K562 (cell line): Measurements from ENCODE around the gene CLDN15. TPM values are rescaled to one million over a fixed set of nuclear protein-coding genes. Genes with fewer than 3 reads are reported as not detected.
"Not testable (repeated sequence)": the region's sequence is repeated elsewhere in the genome, so short reads cannot be mapped to it uniquely, and the experiment has no call there.

Experiments used
- ATAC-seq: fragments of 200-7000 bp; cut with Tn5 transposase; 3 replicates; pipeline ENCODE4 v1.9.1; 2020; ENCODE audit warnings: moderate library complexity
- BruUV-seq: library from RNA; stranded (reverse); fragments of 400-500 nt; replicated peaks from 2 replicates; lab custom pipeline; 2021; lab: Mats Ljungman, UMichigan
- CTCF ChIA-PET: fragments of 300-600 bp; formaldehyde crosslinking; extraction: SDS; loops from one replicate; lab custom pipeline; 2021; ENCODE audit warnings: low intra/inter-chr PET ratio; lab: Yijun Ruan, JAX
- POLR2A ChIA-PET: fragments of 300-600, 350-650 bp; sonication (Branson Sonifier 250); formaldehyde crosslinking; extraction: SDS; loops from one replicate; lab custom pipeline; 2021; ENCODE audit warnings: antibody characterized with exemption, inconsistent platforms; lab: Yijun Ruan, JAX
- DNase-seq, 4 experiments: peaks; one replicate each; pipeline versions ENCODE4 v3.0.0 to v3.0.0-alpha.2; 2011 to 2018; ENCODE audit warnings: low spot score in 3 of 4, mixed read lengths in 3 of 4; ENCODE audit errors: extremely low read depth in 1 of 4
- FAIRE-seq: peaks from 2 replicates; lab custom pipeline; 2011; peaks lifted over from hg19 to GRCh38; lab: Jason Lieb, UNC
- H2AFZ ChIP-seq: 2 replicates; pipeline ENCODE4 v1.6.0; 2011; ENCODE audit warnings: low read depth, low read length, control low read depth, inconsistent platforms
- H3K27ac ChIP-seq: fragments of 200-600 bp; 3 replicates; pipeline ENCODE4 v1.8.0; 2011; ENCODE audit warnings: low read depth, mild to moderate bottlenecking, control low read depth, inconsistent platforms, low read length, moderate library complexity, mixed read lengths; ENCODE audit errors: extremely low read depth
- H3K27me3 ChIP-seq, 2 experiments: fragments of 300-600 bp in 1 of 2; 2 replicates in 1 of 2; 3 replicates in 1 of 2; pipeline versions ENCODE4 v1.6.0 to v1.8.0; 2011; ENCODE audit warnings: inconsistent platforms in 2 of 2, low read length in 2 of 2, mild to moderate bottlenecking in 1 of 2, mixed read lengths in 1 of 2, moderate library complexity in 1 of 2; ENCODE audit not compliant: control insufficient read depth in 2 of 2, insufficient read depth in 2 of 2
- H3K36me3 ChIP-seq: fragments of 300-600 bp; 3 replicates; pipeline ENCODE4 v1.8.0; 2011; ENCODE audit warnings: mild to moderate bottlenecking, low read length, inconsistent platforms; ENCODE audit not compliant: control insufficient read depth, insufficient read depth
- H3K4me1 ChIP-seq, 2 experiments: fragments of 200-600 bp in 1 of 2; replicated peaks in 1 of 2; 2 replicates in 1 of 2; 3 replicates in 1 of 2; pipeline versions ENCODE4 v1.5.1 to v1.8.0; 2011; ENCODE audit warnings: inconsistent platforms in 2 of 2, low read length in 2 of 2, mild to moderate bottlenecking in 1 of 2, mixed read lengths in 1 of 2, moderate library complexity in 1 of 2; ENCODE audit not compliant: control insufficient read depth in 2 of 2, insufficient read depth in 2 of 2
- H3K4me2 ChIP-seq: 2 replicates; pipeline ENCODE4 v1.6.1; 2011; ENCODE audit warnings: low read length, control low read depth, inconsistent platforms, mixed read lengths; ENCODE audit not compliant: insufficient read depth
- H3K4me3 ChIP-seq: fragments of 200-600 bp; sonication (generic), shearing (Covaris generic); 2 replicates; pipeline ENCODE4 v1.5.1; 2016; ENCODE audit warnings: control low read depth, inconsistent platforms
- H3K79me2 ChIP-seq: fragments of 200-600 bp; 3 replicates; pipeline ENCODE4 v1.8.0; 2011; ENCODE audit warnings: low read length, inconsistent platforms; ENCODE audit not compliant: control insufficient read depth, insufficient read depth
- H3K9ac ChIP-seq, 2 experiments: 2 replicates each; pipeline versions ENCODE4 v1.6.0 to v1.6.1; 2011; ENCODE audit warnings: low read depth in 2 of 2, low read length in 2 of 2, control low read depth in 1 of 2, inconsistent platforms in 1 of 2, mild to moderate bottlenecking in 1 of 2, mixed read lengths in 1 of 2; ENCODE audit not compliant: insufficient read depth in 1 of 2
- H3K9me1 ChIP-seq: one replicate; pipeline ENCODE4 v1.6.0; 2011; ENCODE audit warnings: inconsistent platforms, mild to moderate bottlenecking, low read length, moderate library complexity; ENCODE audit not compliant: control insufficient read depth, insufficient read depth
- H3K9me3 ChIP-seq: replicated peaks from 2 replicates; pipeline ENCODE4 v1.5.1; 2011; ENCODE audit warnings: low read depth, low read length, inconsistent platforms; ENCODE audit not compliant: control insufficient read depth, insufficient read depth
- H4K20me1 ChIP-seq: replicated peaks from 2 replicates; pipeline ENCODE4 v1.6.1; 2011; ENCODE audit warnings: low read length, inconsistent platforms, mixed read lengths; ENCODE audit not compliant: control insufficient read depth, insufficient read depth
- GATA2 ChIP-seq: sonication (generic); formaldehyde crosslinking; IDR thresholded peaks from 2 replicates; pipeline ENCODE4 v1.4.0; 2020; ENCODE audit warnings: mild to moderate bottlenecking, missing genetic modification reagents
- RBM25 ChIP-seq: fragments of 200-400 bp; formaldehyde crosslinking; IDR thresholded peaks from 2 replicates; pipeline ENCODE4 v1.6.1; 2018; ENCODE audit warnings: low read length, low read depth, moderate library complexity; ENCODE audit not compliant: severe bottlenecking
- ZNF121 ChIP-seq: sonication (generic); formaldehyde crosslinking; conservative IDR thresholded peaks from 2 replicates; pipeline ENCODE4 v1.8.0; 2022; ENCODE audit warnings: missing genetic modification reagents
- ZNF316 ChIP-seq: fragments of 450-650 bp; IDR thresholded peaks from 2 replicates; pipeline ENCODE4 v1.6.1; 2016
- WGBS: fragments of 100-300 bp; shearing (Covaris generic); methylation state at CpG from one replicate; pipeline ENCODE4 v1.1.6; 2016; ENCODE audit warnings: low coverage, mixed read lengths; ENCODE audit not compliant: insufficient coverage; ENCODE audit errors: missing lambda C conversion rate; 5-methylcytosine and 5-hydroxymethylcytosine counted together
- in situ Hi-C: fragments of 300-500 bp; cut with MboI; formaldehyde crosslinking; loops from 4 replicates; pipeline ENCODE4 v1.15.0; 2018; ENCODE audit warnings: inconsistent platforms, mixed read lengths
- intact Hi-C: fragments of 100-400 bp; cut with micrococcal nuclease; formaldehyde crosslinking; loops from 2 replicates; pipeline ENCODE4 v1.14.2; 2022
- polyA plus RNA-seq, 8 experiments: library from polyadenylated mRNA; depleted of rRNA in 4 of 8; stranded (reverse) in 5 of 8; unstranded in 3 of 8; fragments of >200 nt; fragmentation: Nextera tagmentation in 2 of 8; fragmentation: Illumina TruSeq in 1 of 8; extraction: Ambion mirVana in 2 of 8; extraction: Trizol in 1 of 8; gene quantifications; 2 replicates each; pipeline versions ENCODE4 v1.2.1 to v1.2.3, GENCODE V29; 2011 to 2014; ENCODE audit warnings: inconsistent platforms in 1 of 8, missing spikeins in 1 of 8
- total RNA-seq, 7 experiments: library from RNA; depleted of rRNA in 6 of 7; stranded (reverse); fragments of >200 nt in 6 of 7; fragmentation: Illumina TruSeq in 2 of 7; extraction: Trizol in 2 of 7; gene quantifications; 2 replicates each; pipeline versions ENCODE4 v1.2.1 to v1.2.3, GENCODE V29; 2011 to 2021; ENCODE audit warnings: low replicate concordance in 1 of 7

CLDN15 gene
- total and polyA plus RNA-seq, 9 of the 15 experiments (the other 6 are each of a cell fraction or from before 2014, with no cell fraction given) = 0.32 to 14.5 (median 7.4) TPM

GRCh38 chr7:101280912-101281311 is 43.3 kb upstream of the CLDN15 start:
- not testable (repeated sequence) for H3K9me1 ChIP-seq, H2AFZ ChIP-seq, H4K20me1 ChIP-seq, H3K9ac ChIP-seq, DNase-seq, H3K4me2 ChIP-seq, H3K4me1 ChIP-seq, H3K27ac ChIP-seq, H3K36me3 ChIP-seq, FAIRE-seq, BruUV-seq, H3K79me2 ChIP-seq, H3K9me3 ChIP-seq, H3K4me3 ChIP-seq, ATAC-seq
- TF ChIP-seq ZNF121 (CRISPR knock-in tag) = peak; percentile 87
- TF ChIP-seq RBM25 = peak; percentile 24
- peak; percentile 48; the same call in 1 of the 2 replicates for TF ChIP-seq ZNF316
- ChIA-PET CTCF (interaction anchor here (0.7 kb wide), 1 partner anchor 386 kb away, joined by 5 read pairs; no protein-coding TSS in a partner anchor), POLR2A (interaction anchor here (0.7 kb wide), 1 partner anchor 127 kb away, joined by 3 read pairs; no protein-coding TSS in a partner anchor)
- WGBS = 28% methylated on average over 8 of the region's 8 CpGs
- H3K27me3 ChIP-seq = peaks cover 22 to 45% of the 10 kb centered on the region in 2 experiments
- in situ Hi-C loops = loop anchor here (25.0 kb wide), 1 partner anchor 369 kb away; no protein-coding TSS in a partner anchor
- intact Hi-C loops = loop anchor here (5.0 to 10.0 kb wide), 3 partner anchors 89 to 384 kb away; partner anchors contain the start of gene ACHE

GRCh38 chr7:101278461-101279292 is 41.1 kb upstream of the CLDN15 start:
- TF ChIP-seq ZNF121 (CRISPR knock-in tag) = peak; percentile 53; the same call in 1 of the 2 replicates
- TF ChIP-seq GATA2 (CRISPR knock-in tag) = no peak
- Histone ChIP-seq H3K27ac (no peak overlapping the region), H3K4me1 (peaks cover 0 to 3% of the 10 kb centered on the region in 2 experiments; a peak in 1 of 5 replicates), H3K36me3 (no peaks in the 10 kb centered on the region), H3K9me3 (no peaks in the 10 kb centered on the region), H3K9ac (peak overlapping the region in 1 of 2 experiments; percentile 33; a peak in 1 of 4 replicates), H4K20me1 (no peaks in the 10 kb centered on the region; the same call in 1 of the 2 replicates), H3K9me1 (no peaks in the 10 kb centered on the region), H3K79me2 (no peaks in the 10 kb centered on the region), H3K27me3 (peaks cover 29 to 57% of the 10 kb centered on the region in 2 experiments), H3K4me3 (no peak overlapping the region), H3K4me2 (no peak overlapping the region), H2AFZ (no peak overlapping the region)
- ChIA-PET CTCF (no interaction called here), POLR2A (interaction anchor here (1.0 to 1.1 kb wide), 2 partner anchors 14 to 138 kb away, joined by 3 to 4 read pairs; no protein-coding TSS in a partner anchor)
- no TSS peak for BruUV-seq
- ATAC-seq (no peak), DNase-seq (no peak), FAIRE-seq (no peak)
- WGBS = 13% methylated on average over 24 of the region's 24 CpGs
- intact Hi-C loops = no loop called here
- in situ Hi-C loops = loop anchor here (5.0 to 25.0 kb wide), 2 partner anchors 131 to 366 kb away; no protein-coding TSS in a partner anchor
